Limb (tissue), 2 donors: Measurements from ENCODE around the gene RAPH1.

Source experiments
- DNase-seq, 2 donors: peaks; one replicate each; pipeline ENCODE4 v3.0.0-alpha.2; 2016; ENCODE audit errors: extremely low spot score in 2 of 2

The RAPH1 gene

DNA sequence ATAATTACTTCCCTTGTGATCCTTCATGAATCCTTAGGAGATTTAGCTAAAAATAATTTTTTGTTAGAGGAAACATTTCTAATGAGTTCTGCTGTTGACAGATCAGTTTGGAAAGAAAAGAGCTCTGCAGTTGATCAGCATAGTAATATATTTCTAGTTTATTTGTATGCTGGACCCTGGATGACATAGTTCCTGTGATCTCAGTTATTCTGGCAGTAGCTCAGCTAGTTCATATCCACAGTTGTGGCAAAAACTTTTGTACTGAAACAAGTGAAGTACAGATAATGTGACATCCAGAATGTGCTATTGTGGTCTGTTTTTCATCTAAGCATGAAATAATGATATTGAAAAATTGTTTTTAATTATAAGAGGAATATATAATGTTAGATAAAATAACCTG, 173.2 kb downstream of the RAPH1 start:
- DNase-seq, result no peak

- no peak for DNase-seq
Measured at GRCh38 chr2:203361495-203361894, 173.6 kb downstream of the RAPH1 start.

DNA sequence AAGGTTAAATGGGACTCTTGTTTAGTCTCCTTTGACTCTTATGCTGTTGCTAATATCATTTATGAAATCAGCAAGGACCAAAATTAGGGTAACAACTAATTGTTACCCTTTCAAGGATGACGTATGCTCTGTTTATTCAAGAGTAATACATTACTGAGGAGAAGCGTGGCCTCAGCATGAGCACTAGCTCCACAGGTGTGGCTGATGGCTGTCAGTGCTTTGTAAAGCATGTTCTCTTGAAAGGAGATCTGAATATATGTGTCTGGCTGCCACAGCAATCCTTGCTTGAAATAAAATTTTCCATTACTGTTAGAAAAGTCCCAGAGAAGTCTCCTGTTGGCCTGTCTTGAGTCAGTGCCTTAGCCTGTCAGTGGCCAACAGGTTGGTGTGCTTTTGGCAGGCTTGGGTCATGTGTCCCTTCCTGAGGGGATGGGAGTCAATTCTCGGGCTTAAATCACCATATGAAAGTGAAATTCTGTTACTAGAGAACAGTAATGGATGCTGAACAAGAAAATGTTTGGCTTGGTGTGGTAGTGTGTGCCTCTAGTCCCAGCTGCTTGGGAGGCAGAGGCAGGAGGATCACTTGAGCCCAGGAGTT, 174.2 kb downstream of the RAPH1 start:
- DNase-seq, result peak in 1 of 2 donors; percentile 6

DNA sequence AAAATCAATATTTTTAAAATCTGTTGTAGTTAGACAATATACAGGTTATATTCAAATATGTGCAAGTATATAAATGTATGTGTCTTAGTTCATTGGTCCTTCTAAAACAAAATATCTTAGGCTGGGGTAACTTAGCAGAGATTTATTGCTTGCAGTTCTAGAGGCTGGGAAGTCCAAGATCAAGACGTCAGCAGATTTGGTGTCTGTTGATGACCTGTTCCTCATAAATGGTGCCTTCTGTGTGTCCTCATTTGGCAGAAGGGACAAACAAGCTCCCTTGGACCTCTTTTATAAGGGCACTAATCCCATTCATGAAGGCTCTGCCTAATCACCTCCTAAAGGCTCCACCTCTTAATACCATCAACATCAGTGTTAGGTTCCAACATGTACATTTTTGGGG, 175.7 kb downstream of the RAPH1 start:
- no peak for DNase-seq

DNA sequence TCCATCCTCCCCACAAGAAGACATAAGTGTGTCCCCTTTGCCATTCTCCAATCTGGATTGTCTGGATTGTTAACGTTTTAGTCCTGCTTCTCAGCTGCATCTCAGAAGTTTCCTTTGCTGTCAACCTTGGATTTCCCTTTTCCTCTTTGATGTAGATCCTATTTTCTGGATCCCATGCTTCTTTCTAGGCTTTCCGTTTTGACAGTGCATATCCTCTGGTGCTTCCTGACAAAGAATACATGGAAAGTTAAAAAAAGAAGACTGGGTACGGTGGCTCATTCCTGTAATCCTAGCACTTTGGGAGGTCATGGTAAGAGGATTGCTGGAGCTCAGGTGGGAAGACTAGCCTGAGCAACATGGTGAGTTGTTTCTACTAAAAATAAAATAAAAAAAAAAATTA, 180.1 kb downstream of the RAPH1 start:
- no peak for DNase-seq

DNA sequence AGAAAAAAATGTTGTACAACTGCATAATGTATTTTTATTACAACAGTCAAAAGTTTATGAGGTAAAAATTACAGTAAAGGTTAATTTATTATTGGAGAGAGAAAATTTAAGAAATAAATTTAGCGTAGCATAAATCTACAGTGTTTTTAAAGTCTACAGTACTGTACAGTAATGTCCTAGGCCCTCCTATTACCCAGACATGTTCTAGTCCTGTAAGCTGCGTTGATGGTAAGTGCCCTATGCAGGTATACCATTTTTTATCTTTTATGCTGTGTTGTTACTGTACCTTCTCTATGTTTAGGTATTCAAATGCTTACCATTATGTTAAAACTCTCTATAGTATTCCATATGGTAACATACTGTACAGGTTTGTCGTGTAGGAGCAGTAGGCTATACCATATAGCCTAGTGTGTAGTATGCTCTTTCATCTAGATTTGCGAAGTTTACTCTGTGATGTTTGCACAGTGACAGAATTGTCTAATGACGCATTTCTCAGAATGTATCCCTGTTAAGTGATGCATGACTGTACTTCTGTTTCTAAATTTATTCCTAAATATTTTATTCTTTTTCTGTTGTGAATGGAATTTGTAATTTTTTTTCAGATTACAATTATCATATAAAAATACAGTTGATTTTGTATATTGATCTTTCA, 182.4 kb downstream of the RAPH1 start:
- no peak for DNase-seq

- DNase-seq, result no peak
Measured at GRCh38 chr2:203347375-203347774, 187.7 kb downstream of the RAPH1 start.

GRCh38 chr2:203346612-203347011, 188.5 kb downstream of the RAPH1 start:
- DNase-seq, result no peak

GRCh38 chr2:203344667-203345066, 190.4 kb downstream of the RAPH1 start:
- DNase-seq, result no peak
